ENCODE data around the gene CMC1.

The CMC1 gene

DNA sequence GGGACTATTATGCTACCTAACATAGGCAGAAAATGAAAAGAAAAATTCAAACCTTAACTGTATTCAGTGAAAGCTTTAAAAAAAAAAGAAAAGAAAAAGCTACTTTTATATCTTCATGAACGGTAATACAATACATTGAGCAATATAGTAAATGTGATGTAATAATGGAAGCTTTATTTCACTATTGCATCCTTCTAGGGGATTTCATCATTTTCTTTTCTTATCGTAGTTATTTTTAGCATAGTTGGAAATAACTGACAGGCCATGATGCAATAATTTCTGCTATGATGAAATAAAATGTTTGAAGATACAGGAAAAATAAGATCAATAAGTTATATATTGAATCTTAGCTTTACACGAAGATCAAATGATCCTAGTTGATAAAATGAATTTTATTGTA lies 66.8 kb downstream of the CMC1 start:
- H3K36me3 ChIP-seq (replicated peaks): no peaks in the 10 kb centered on the region
- no peak overlapping the region for H3K27ac ChIP-seq
- TF ChIP-seq, protein P1, sequence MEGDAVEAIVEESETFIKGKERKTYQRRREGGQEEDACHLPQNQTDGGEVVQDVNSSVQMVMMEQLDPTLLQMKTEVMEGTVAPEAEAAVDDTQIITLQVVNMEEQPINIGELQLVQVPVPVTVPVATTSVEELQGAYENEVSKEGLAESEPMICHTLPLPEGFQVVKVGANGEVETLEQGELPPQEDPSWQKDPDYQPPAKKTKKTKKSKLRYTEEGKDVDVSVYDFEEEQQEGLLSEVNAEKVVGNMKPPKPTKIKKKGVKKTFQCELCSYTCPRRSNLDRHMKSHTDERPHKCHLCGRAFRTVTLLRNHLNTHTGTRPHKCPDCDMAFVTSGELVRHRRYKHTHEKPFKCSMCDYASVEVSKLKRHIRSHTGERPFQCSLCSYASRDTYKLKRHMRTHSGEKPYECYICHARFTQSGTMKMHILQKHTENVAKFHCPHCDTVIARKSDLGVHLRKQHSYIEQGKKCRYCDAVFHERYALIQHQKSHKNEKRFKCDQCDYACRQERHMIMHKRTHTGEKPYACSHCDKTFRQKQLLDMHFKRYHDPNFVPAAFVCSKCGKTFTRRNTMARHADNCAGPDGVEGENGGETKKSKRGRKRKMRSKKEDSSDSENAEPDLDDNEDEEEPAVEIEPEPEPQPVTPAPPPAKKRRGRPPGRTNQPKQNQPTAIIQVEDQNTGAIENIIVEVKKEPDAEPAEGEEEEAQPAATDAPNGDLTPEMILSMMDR (IDR thresholded peaks at IDR 0.05; ENCODE audit: low read depth, low read length, missing control alignments): no peak
- no peak overlapping the region for H3K4me3 ChIP-seq (ENCODE audit: low read depth, low read length)
- no peaks in the 10 kb centered on the region for H3K27me3 ChIP-seq (replicated peaks)
- in situ Hi-C loops (cut with HindIII; ENCODE audit: low pct_ligation_motif_present, low sequenced_read_pairs): no loop called here
- no peak for DNase-seq

DNA sequence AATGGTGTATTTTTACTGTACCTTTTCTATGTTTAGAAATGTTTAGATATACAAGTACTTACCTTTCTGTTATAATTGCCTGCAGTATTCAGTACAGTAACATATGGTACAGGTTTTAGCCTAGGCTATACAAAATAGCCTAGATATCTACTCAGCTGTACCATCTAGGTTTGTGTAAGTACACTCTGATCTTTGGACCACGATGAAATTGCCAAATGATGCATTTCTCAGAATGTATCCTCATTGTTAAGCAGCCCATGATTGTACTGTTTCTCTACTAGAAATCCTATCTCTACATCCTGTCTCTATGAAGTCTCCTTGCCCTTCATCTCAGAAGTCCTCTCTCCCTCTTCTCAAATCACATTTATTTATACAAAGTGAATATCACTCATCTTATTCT lies 74.3 kb downstream of the CMC1 start:
- no peak for DNase-seq
- in situ Hi-C loops (cut with HindIII; ENCODE audit: low pct_ligation_motif_present, low sequenced_read_pairs): no loop called here
- H3K4me3 ChIP-seq (ENCODE audit: low read depth, low read length): no peak overlapping the region
- no peaks in the 10 kb centered on the region for H3K27me3 ChIP-seq (replicated peaks)
- H3K27ac ChIP-seq: no peak overlapping the region
- TF ChIP-seq, protein P1 (IDR thresholded peaks at IDR 0.05; ENCODE audit: low read depth, low read length, missing control alignments): no peak
- no peaks in the 10 kb centered on the region for H3K36me3 ChIP-seq (replicated peaks)

DNA sequence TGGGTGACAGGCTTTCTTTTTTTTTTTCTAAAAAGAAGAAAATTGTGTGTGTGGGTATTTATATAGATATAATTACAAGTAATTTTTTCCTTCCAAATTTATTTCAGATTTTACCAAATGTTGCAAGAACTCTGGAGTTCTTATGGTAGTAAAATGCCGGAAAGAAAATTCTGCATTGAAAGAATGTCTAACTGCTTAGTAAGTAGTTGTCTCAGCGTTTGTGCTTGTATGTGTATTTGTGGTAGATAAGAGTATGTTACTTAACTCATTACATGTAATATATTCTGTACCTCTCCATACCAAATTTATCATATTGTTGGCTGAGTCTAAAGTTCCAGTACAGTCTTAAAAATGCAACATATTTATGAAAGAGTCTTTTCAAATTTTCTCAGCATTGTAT lies 74.8 kb downstream of the CMC1 start:
- in situ Hi-C loops (cut with HindIII; ENCODE audit: low pct_ligation_motif_present, low sequenced_read_pairs): no loop called here
- no peak overlapping the region for H3K27ac ChIP-seq
- TF ChIP-seq, protein P1 (IDR thresholded peaks at IDR 0.05; ENCODE audit: low read depth, low read length, missing control alignments): no peak
- DNase-seq: no peak
- H3K27me3 ChIP-seq (replicated peaks): no peaks in the 10 kb centered on the region
- no peaks in the 10 kb centered on the region for H3K36me3 ChIP-seq (replicated peaks)
- no peak overlapping the region for H3K4me3 ChIP-seq (ENCODE audit: low read depth, low read length)

DNA sequence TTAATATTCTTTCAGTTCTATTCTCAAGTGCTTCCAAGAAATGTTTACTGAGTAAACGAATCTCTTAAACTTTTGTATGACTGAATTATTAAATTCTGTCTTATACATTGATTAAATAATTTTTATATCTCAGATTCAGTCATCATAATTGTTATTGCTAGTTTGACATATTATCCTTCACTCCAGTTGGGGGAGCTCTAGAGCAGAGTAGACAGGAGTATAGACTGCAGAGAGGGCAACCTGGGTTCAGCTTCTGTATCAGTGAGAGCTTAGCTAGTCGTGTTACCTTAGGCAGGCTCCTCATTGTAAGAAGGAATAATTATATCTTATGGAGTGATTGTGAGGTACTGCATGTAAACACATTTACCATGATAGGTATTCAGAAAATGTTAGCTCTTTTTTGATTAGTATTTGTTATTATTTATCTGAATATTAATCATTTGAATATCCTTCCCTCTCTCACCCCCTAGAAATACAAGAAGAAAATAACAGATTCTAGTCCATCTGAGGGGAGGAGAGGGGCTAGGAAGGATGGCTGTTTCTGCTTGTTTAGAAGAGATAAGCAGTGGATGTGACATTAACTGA lies 76.1 kb downstream of the CMC1 start:
- TF ChIP-seq, protein P1 (IDR thresholded peaks at IDR 0.05; ENCODE audit: low read depth, low read length, missing control alignments): peak; percentile 74
- Histone ChIP-seq H3K27ac (no peak overlapping the region), H3K27me3 (replicated peaks) (no peaks in the 10 kb centered on the region), H3K4me3 (ENCODE audit: low read depth, low read length) (no peak overlapping the region), H3K36me3 (replicated peaks) (no peaks in the 10 kb centered on the region)
- in situ Hi-C loops (cut with HindIII; ENCODE audit: low pct_ligation_motif_present, low sequenced_read_pairs): no loop called here
- peak; percentile 38 for DNase-seq

DNA sequence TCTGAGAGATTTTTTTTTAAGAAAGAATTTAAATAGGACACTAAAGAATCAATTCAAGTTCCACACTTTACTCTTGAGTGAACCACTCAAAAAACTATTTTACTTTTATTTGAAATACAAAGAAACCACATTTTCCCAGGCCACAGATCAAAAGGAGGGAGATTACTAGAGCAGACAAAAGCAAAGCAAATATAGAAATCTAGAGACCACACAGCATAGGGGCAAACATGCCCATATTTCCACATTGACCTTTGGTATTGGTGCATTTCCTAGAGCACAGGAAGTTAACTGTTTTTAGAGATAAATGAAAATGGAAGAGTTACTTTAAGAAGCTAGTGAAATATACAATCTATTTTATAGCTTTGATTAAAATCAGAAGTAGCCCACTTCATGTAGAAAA lies 79.6 kb downstream of the CMC1 start:
- TF ChIP-seq, protein P1 (IDR thresholded peaks at IDR 0.05; ENCODE audit: low read depth, low read length, missing control alignments): no peak
- DNase-seq: no peak
- Histone ChIP-seq H3K27me3 (replicated peaks) (no peaks in the 10 kb centered on the region), H3K4me3 (ENCODE audit: low read depth, low read length) (no peak overlapping the region), H3K27ac (no peak overlapping the region), H3K36me3 (replicated peaks) (peaks cover 14% of the 10 kb centered on the region)
- in situ Hi-C loops (cut with HindIII; ENCODE audit: low pct_ligation_motif_present, low sequenced_read_pairs): no loop called here

DNA sequence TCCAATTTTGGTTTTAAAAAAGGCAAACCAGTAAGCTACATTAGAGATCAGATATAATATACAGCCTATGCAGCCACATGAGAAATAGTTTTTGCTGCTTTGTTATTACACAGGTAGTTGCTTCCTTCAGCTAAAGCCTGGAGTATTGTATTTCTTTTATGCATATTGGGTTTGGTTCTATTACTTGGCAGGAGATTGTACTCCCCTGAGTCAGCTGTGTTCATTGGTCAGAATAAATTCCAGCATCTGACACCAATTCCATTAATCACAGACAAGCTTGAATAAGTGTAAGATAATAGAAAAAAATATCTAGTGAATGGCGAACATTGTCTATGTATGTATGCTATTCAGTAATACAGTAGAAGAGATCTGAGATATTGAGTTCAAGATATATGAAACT lies 81.0 kb downstream of the CMC1 start:
- Histone ChIP-seq H3K27ac (no peak overlapping the region), H3K36me3 (replicated peaks) (peaks cover 14% of the 10 kb centered on the region), H3K4me3 (ENCODE audit: low read depth, low read length) (no peak overlapping the region), H3K27me3 (replicated peaks) (no peaks in the 10 kb centered on the region)
- in situ Hi-C loops (cut with HindIII; ENCODE audit: low pct_ligation_motif_present, low sequenced_read_pairs): no loop called here
- TF ChIP-seq, protein P1 (IDR thresholded peaks at IDR 0.05; ENCODE audit: low read depth, low read length, missing control alignments): no peak
- peak; percentile 10 for DNase-seq
